CD4-positive, alpha-beta T cell (primary cell): Measurements from ENCODE around the gene LRR1. TPM values are rescaled to one million over a fixed set of nuclear protein-coding genes. Genes with fewer than 3 reads are reported as not detected.

ENCODE experiments used
- ATAC-seq: fragments of 200-7000 bp; cut with Tn5 transposase; one replicate; pipeline ENCODE4 v1.10.0; 2022; ENCODE audit warnings: mild to moderate bottlenecking; ENCODE audit not compliant: poor library complexity
- CTCF ChIA-PET: fragments of 350-600 bp; sonication (Branson Sonifier 250); formaldehyde crosslinking; loops from one replicate; lab custom pipeline; 2021; ENCODE audit warnings: antibody characterized with exemption, inconsistent platforms; lab: Charles Lee
- POLR2A ChIA-PET: fragments of 350-600 bp; sonication (Branson Sonifier 250); formaldehyde crosslinking; loops from one replicate; lab custom pipeline; 2021; ENCODE audit warnings: antibody characterized with exemption, inconsistent platforms; lab: Charles Lee
- DNase-seq, 14 experiments: peaks; one replicate each; pipeline ENCODE4 v3.0.0-alpha.2; 2013 to 2020; ENCODE audit warnings: mixed read lengths in 2 of 14
- H3K27ac ChIP-seq, 2 donors: one replicate each; pipeline versions ENCODE4 v1.5.1 to v1.7.0; 2013; ENCODE audit warnings: low read length in 2 of 2, low read depth in 1 of 2, mild to moderate bottlenecking in 1 of 2
- H3K27me3 ChIP-seq, 2 experiments: 1 replicate in 1 of 2; 2 replicates in 1 of 2; pipeline versions ENCODE4 v1.6.1 to v1.7.0; 2013; ENCODE audit warnings: low read length in 2 of 2, control low read depth in 1 of 2, mild to moderate bottlenecking in 1 of 2, moderate library complexity in 1 of 2; ENCODE audit not compliant: insufficient read depth in 2 of 2, control insufficient read depth in 1 of 2
- H3K36me3 ChIP-seq: one replicate; pipeline ENCODE4 v1.6.1; 2013; ENCODE audit warnings: low read length, control low read depth; ENCODE audit not compliant: insufficient read depth
- H3K4me1 ChIP-seq: one replicate; pipeline ENCODE4 v1.6.1; 2013; ENCODE audit warnings: low read length, control low read depth; ENCODE audit not compliant: insufficient read depth
- H3K4me3 ChIP-seq: one replicate; pipeline ENCODE4 v1.5.1; 2013; ENCODE audit warnings: mild to moderate bottlenecking, low read length, moderate library complexity
- H3K9me3 ChIP-seq, 2 experiments: 1 replicate in 1 of 2; 2 replicates in 1 of 2; pipeline versions ENCODE4 v1.6.1 to v1.7.0; 2013; ENCODE audit warnings: low read length in 2 of 2, mild to moderate bottlenecking in 2 of 2, control low read depth in 1 of 2, moderate library complexity in 1 of 2; ENCODE audit not compliant: control insufficient read depth in 1 of 2, insufficient read depth in 1 of 2
- H3K27ac Mint-ChIP-seq: one replicate; pipeline ENCODE4 v1.8.0; 2020; ENCODE audit warnings: mixed read lengths
- H3K27me3 Mint-ChIP-seq: one replicate; pipeline ENCODE4 v1.8.0; 2021; ENCODE audit warnings: mixed read lengths
- H3K36me3 Mint-ChIP-seq: one replicate; pipeline ENCODE4 v1.8.0; 2021; ENCODE audit warnings: low read depth, mixed read lengths
- H3K4me1 Mint-ChIP-seq: one replicate; pipeline ENCODE4 v1.8.0; 2021; ENCODE audit warnings: low read depth, mixed read lengths
- H3K4me3 Mint-ChIP-seq: one replicate; pipeline ENCODE4 v1.8.0; 2020; ENCODE audit warnings: mild to moderate bottlenecking, mixed read lengths
- H3K9me3 Mint-ChIP-seq: one replicate; pipeline ENCODE4 v1.8.0; 2020; ENCODE audit warnings: mixed read lengths
- intact Hi-C, 2 experiments: fragments of 100-400 bp; cut with DNase I in 1 of 2; cut with micrococcal nuclease in 1 of 2; formaldehyde crosslinking; loops; one replicate each; pipeline versions ENCODE4 v1.15.1 to v1.9.0; 2023 to 2025; cut with DNase I, micrococcal nuclease
- total RNA-seq, 174 experiments: library from RNA in 2 of 174; stranded (reverse) in 2 of 174; gene quantifications; one replicate each; pipeline ENCODE4 v1.2.3 and lab custom pipeline; 2021 to 2026
- TF ChIP-seq, protein P1 (sequence below): fragments of 200-600 bp; IDR thresholded peaks from one replicate; pipeline ENCODE4 v1.8.0; 2022; ENCODE audit warnings: antibody characterized with exemption, mild to moderate bottlenecking

Gene LRR1
- total RNA-seq, 2 experiments from 2014 or later, result 3.2 to 5.8 TPM

DNA sequence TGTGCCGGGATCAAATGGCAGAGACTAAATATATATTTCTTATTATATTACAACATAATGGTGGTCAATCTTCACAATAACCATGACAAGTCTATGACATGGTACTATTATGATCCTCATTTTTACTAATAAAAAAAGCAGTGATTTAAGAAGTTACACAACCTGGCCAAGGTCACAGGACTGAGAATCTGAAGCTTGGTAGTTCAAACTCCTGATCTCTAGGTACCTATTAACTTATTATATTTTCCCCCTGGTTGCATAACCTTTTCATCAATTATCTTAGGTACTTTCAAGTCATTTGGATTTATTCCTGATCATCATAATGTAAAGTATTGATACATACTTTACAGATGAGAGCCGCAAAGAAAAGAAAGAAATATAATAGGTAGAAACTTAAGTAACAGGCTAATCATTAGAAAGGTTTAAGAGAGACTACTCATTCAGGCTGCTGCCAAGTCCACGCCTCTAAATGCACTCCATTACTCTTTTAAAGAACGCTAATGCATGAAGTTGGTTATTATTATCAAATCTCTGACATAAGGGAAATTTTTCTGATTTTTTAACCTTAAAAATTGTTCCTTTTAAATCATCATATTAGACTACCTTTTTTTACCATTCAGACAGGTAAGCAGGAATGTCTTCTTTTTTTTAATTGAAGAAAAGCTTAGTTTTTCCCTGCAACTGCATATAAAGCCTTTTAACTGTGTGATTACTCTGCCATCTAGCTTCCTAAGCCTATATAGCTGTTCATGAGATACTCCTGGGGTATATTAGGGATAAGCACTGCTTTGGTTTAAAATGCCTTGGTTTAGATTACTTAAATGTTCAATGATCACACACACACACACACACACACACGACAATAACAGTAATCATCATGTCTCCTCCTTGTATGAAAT lies 48.2 kb upstream of the LRR1 start:
- ATAC-seq, result no peak
- H3K27me3 Mint-ChIP-seq, result no peaks in the 10 kb centered on the region
- Histone ChIP-seq H3K27ac (no peak overlapping the region), H3K4me1 (no peaks in the 10 kb centered on the region), H3K9me3 (no peaks in the 10 kb centered on the region), H3K27me3 (no peaks in the 10 kb centered on the region), H3K4me3 (no peak overlapping the region), H3K36me3 (no peaks in the 10 kb centered on the region)
- no peaks in the 10 kb centered on the region for H3K36me3 Mint-ChIP-seq
- intact Hi-C loops, result no loop called here
- CTCF ChIA-PET, result no interaction called here
- no peaks in the 10 kb centered on the region for H3K4me1 Mint-ChIP-seq
- TF ChIP-seq, protein P1, sequence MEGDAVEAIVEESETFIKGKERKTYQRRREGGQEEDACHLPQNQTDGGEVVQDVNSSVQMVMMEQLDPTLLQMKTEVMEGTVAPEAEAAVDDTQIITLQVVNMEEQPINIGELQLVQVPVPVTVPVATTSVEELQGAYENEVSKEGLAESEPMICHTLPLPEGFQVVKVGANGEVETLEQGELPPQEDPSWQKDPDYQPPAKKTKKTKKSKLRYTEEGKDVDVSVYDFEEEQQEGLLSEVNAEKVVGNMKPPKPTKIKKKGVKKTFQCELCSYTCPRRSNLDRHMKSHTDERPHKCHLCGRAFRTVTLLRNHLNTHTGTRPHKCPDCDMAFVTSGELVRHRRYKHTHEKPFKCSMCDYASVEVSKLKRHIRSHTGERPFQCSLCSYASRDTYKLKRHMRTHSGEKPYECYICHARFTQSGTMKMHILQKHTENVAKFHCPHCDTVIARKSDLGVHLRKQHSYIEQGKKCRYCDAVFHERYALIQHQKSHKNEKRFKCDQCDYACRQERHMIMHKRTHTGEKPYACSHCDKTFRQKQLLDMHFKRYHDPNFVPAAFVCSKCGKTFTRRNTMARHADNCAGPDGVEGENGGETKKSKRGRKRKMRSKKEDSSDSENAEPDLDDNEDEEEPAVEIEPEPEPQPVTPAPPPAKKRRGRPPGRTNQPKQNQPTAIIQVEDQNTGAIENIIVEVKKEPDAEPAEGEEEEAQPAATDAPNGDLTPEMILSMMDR, result no peak
- no peaks in the 10 kb centered on the region for H3K9me3 Mint-ChIP-seq
- no peak overlapping the region for H3K27ac Mint-ChIP-seq
- DNase-seq, result no peak
- no peak overlapping the region for H3K4me3 Mint-ChIP-seq
- POLR2A ChIA-PET, result no interaction called here

DNA sequence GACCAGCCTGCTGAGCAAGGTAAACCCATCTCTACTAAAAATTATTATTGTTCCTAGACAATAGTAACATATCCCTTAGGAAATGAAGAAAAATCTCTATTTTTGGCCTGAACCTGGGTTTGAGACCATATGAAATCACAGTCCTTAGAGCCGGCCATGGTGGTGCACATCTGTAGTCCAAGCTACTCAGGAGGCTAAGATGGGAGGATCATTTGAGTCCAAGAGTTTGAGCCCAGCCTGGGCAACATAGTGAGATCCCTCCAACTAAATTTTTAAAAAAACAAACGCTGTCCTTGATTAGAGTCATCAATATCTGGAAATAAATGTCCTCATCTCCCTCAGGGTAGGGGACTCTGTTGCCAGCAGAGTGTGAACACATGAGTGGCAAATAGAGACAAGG lies 47.2 kb upstream of the LRR1 start:
- intact Hi-C loops, result no loop called here

DNA sequence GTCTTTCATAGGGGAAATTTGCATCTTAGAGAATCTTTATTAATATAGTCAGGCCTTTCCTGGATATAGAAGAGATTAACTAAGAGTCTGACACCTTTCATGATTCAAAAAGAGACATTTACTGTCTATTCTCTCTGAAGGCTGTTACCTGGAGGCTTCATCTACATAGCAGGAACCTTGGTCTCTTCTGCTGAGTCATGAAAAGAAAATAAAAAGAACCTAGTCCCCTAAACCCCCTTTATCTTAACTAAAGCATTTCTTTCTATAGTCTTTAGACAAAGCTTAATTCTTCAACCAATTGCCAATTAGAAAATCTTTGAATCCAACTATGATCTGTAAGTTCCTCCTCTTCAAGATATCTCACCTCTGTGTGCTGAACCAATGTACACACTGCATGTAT lies 45.6 kb upstream of the LRR1 start:
- no peaks in the 10 kb centered on the region for H3K36me3 ChIP-seq
- POLR2A ChIA-PET, result no interaction called here
- CTCF ChIA-PET, result no interaction called here
- intact Hi-C loops, result no loop called here
- Mint-ChIP-seq H3K4me3 (no peak overlapping the region), H3K27ac (no peak overlapping the region), H3K9me3 (no peaks in the 10 kb centered on the region), H3K27me3 (no peaks in the 10 kb centered on the region), H3K4me1 (no peaks in the 10 kb centered on the region), H3K36me3 (no peaks in the 10 kb centered on the region)
- no peaks in the 10 kb centered on the region for H3K4me1 ChIP-seq
- H3K27ac ChIP-seq, result no peak overlapping the region
- no peaks in the 10 kb centered on the region for H3K9me3 ChIP-seq
- no peak for ATAC-seq
- DNase-seq, result no peak
- no peaks in the 10 kb centered on the region for H3K27me3 ChIP-seq
- TF ChIP-seq, protein P1, result no peak
- no peak overlapping the region for H3K4me3 ChIP-seq

More for the DNA sequence above, 47.2 kb upstream of the LRR1 start:
- ChIA-PET POLR2A (no interaction called here), CTCF (no interaction called here)
- Mint-ChIP-seq H3K4me1 (no peaks in the 10 kb centered on the region), H3K27me3 (no peaks in the 10 kb centered on the region), H3K36me3 (no peaks in the 10 kb centered on the region), H3K27ac (no peak overlapping the region), H3K4me3 (no peak overlapping the region), H3K9me3 (no peaks in the 10 kb centered on the region)
- DNase-seq, result no peak
- H3K4me1 ChIP-seq, result no peaks in the 10 kb centered on the region
- no peaks in the 10 kb centered on the region for H3K27me3 ChIP-seq
- no peaks in the 10 kb centered on the region for H3K36me3 ChIP-seq
- no peak overlapping the region for H3K4me3 ChIP-seq
- TF ChIP-seq, protein P1, result no peak
- no peak for ATAC-seq
- H3K9me3 ChIP-seq, result no peaks in the 10 kb centered on the region
- no peak overlapping the region for H3K27ac ChIP-seq
